Effector CD8-positive, alpha-beta T cell (primary cell): Measurements from ENCODE around the gene FHL3.
"Not testable (repeated sequence)": the region's sequence is repeated elsewhere in the genome, so short reads cannot be mapped to it uniquely, and the experiment has no call there.

ENCODE experiments used
- DNase-seq: peaks from one replicate; lab custom pipeline; 2025; lab: John Stamatoyannopoulos, UW

Gene FHL3

GRCh38 chr1:38037221-38037939 is 32.1 kb upstream of the FHL3 start:
- no peak for DNase-seq

DNA sequence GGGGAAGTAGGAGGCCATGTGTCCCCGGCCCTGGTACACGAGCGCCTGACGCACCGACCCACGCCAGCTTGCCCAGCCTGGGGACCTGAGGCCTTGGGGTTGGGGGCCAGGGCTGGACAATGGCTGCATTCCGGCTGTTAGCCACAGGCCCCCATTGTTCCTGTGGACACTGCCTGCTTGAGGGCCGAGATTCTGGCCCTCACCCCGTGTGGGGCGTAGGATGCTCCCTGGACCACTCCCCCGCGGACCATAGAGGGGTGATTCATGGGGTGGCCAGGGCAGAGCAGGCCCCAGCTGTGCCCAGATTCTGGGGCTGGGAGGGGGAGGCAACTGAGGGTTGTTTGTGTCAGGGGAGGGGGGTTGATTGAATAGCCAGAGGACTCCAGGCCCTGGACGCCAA is 29.6 kb upstream of the FHL3 start:
- no peak for DNase-seq

DNA sequence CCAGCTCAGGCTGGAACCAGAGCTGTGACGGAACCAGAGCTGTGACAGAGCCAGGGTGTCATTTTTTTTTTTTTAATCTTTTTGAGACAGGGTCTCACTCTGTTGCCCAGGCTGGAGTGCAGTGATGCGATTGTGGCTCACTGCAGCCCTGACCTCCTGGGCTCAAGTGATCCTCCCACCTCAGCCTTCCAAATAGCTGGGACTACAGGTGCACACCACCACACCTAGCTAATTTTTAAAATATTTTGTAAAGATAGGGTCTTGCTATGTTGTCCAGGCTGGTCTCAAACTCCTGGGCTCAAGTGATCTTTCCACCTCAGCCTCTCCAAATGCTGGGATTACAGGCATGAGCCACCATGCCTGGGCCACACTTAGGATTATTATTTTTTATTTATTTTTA is 27.7 kb upstream of the FHL3 start:
- not testable (repeated sequence) for DNase-seq

DNA sequence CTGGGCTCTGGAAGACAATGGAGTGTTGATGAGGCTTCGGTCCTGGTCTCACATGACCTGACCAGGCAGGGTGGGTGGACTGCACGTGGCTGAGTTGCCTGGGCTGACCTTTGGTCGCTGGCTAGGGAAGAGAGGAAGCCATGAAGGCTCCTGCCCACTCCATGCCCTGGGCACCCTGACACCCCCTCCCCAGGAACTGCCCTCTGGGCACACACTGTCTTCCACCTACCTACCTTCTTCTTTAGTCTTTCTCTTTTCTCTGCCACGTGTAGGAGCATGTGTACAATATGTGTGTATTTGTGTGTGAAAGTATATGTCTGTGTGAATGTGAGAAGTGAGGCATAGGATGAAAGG is 26.2 kb upstream of the FHL3 start:
- no peak for DNase-seq

GRCh38 chr1:38030596-38031512 is 25.5 kb upstream of the FHL3 start:
- no peak for DNase-seq

DNA sequence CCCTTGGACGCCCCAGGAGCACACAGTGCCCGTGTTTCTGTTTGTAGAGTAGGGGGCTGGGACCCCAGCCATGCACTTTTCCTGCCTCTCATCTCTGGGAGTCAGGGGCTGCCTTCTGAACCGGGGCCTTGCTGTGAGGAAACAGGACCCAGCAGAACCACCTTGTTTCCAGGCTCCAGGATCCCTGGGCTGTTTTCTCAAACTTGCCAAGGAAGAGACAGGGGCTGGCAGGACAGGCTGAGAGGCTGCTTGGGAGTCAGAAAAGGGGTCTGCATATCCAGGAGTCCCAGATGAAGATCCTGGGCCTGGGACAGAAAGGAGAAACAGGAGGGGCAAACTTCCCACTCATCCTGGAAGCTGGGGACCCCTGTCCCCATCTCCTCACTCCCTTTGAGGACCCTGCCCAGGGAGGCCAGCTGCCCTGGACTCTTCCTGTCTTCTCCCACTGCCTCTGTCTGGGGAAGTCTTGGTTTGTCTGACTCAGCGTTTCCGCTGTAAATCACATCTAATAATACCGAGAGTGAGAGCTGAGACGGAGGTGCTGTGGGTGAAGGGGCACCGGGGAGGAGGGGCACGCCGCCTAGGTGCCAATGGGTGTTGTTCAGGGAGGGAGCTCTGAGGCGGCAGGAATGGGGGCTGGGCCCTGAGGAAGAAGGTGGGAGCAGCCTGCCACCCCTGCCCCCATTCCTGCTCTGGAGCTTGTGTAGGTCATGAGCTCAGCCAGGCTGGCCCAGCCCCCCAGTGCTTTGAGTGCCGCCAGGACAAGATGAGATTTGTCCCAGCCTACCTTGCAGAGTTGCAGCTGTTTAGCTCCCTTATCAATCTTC is 24.6 kb upstream of the FHL3 start:
- DNase-seq, result no peak

DNA sequence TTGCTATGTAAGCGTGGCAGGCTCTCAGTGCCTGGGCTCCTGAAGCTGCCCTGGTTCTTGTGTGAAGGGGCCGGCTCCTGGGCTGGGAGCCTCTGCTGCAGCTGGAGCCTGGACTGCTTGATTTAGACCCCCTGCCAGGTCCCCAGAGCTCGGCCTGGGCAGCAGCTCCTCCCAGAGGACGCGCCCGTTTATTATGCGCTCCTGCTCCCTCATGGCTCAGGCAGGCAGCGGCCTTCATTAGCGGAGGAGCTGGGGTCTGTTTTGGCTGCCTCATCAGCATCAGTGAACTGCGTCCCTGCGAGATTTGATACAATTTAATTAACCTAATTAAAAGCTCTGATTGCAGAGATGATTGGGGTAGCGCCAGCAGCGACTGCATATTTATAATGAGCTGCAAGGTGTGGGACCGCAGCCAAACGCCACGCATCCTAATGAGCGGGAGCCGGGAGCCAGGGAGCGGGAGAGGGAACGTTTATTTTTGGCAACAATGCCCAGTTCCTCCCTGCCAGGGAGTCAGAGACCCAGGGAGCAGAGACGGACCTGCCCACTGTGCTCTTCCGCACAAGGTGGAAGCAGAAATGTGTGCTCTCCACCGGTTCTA is 23.9 kb upstream of the FHL3 start:
- DNase-seq, result no peak

DNA sequence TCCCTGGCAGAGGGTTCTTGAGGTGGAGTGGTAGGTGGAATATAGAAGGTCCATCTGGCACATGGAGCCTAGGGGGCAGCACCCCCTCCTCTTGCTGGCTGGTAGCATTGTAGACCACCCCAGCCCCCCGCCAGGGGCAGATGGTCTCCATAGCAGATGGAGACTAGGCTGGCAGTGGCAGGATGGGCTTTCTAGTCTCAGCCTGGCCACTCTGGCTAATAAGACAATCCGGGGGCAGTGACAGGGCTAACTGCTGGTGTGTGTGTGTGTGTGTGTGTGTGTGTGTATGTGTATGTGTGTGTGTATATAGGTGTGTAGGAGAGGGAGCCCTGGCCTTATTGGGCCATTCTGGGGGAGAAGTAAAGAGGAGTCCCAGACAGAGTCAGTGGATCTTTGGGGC is 23.4 kb upstream of the FHL3 start:
- DNase-seq, result no peak

DNA sequence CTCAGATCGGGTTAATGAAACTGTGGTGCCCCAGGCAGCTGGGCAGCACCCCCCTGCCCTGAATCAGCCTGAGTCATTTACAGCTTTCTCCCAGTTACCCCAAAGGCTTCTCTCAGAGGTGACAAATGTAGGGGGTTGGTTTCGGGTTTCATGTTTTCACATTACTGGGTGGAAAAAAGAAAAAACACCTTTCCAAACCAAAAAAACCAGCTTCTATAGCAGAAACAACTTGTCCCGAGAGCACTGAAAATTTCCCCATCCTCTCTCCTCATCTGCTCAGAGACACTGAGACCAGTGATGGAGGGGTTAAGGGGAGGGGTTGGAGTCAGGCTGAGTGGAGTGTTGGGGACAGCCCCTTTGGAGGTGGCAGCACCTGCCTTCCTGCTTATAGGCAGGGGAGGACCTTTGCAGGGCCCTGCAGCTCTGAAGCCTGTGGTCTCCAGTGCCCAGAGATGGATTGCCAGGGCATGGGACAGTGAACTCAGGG is 22.8 kb upstream of the FHL3 start:
- no peak for DNase-seq

- no peak for DNase-seq
Observed at GRCh38 chr1:38027201-38028104, 22.1 kb upstream of the FHL3 start.

- DNase-seq, result no peak
Observed at GRCh38 chr1:38026592-38027200, 21.4 kb upstream of the FHL3 start.

DNA sequence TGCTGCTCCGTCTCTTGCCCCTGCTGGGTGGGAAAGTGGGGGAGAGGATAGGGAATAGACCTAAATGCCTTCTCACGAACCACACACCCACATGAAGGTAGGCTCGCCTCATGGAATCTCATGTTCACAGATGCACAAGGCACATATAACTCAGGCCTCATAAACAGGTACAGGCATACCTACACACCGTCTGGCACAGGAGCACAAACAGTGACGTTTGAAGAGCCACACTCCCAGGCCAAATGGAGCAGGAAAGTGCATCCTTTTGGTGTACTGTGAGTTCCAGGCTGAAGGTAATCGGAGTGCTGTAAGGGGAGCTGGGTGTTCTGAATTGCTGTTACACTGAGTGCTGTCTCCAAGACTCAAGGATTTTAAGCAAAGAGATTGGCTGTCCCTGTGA is 20.4 kb upstream of the FHL3 start:
- no peak for DNase-seq

GRCh38 chr1:38025233-38025632 is 19.9 kb upstream of the FHL3 start:
- no peak for DNase-seq

GRCh38 chr1:38022810-38023209 is 17.5 kb upstream of the FHL3 start:
- no peak for DNase-seq

DNA sequence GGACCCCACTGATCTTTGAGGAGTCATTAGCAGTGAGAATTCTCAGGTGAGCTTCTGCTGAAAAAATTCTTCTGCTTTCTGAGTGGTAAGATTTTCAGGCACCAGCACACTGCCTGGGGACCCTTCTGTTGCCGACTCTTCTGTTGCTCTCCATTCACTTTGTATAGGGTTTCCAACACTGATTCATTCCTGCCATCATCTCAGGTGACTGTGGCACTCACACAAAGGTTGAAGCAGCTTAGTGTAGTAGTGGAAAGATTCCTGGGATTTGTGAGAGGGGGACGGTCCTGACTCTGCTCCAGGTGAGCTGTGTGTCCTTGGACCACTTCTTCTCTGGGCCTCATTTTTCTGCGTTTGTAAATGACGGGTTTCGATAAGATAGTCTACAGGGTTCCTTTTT is 16.7 kb upstream of the FHL3 start:
- no peak for DNase-seq

GRCh38 chr1:38020396-38020795 is 15.1 kb upstream of the FHL3 start:
- DNase-seq, result no peak

- no peak for DNase-seq
Observed at GRCh38 chr1:38018864-38019343, 13.6 kb upstream of the FHL3 start.

DNA sequence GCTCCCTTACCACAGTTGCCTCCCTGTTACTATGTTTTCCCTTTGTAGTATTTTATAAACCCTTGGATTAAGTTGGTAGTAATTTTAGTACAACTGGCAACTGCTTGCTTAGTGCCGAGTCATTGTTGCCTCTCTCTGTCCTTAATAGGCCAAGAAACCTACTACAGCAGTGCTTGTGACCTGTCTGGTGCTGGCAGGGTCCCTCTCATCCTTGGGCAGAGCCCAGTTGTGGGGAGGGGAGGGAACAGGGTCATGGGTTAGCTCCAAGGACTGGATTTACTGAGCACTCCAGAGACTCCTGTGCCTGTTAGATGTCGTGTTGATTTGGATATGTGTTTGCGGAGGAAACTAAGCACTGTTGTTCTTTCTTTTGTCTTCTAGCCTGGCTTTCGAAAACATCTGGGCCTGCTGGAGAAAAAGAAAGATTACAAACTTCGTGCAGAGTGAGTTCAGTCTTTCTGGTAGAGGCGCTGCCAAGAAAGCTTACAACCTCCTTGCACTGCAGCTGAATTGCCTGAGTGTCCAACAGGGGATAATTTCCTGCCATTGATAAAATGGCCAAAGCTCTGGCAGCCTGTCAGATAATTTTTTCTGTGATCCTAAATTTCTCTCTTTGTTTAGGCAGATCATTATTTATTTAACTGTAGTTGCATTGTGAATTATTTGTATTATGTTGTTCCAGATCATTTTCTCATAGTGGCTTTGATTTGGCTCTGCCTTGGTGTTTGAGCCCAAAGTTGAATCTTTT is 10.8 kb upstream of the FHL3 start:
- no peak for DNase-seq

- no peak for DNase-seq
Observed at GRCh38 chr1:38014724-38015424, 9.6 kb upstream of the FHL3 start.
